HepG2 (cell line): Measurements from ENCODE around the gene SPRYD3. TPM values are rescaled to one million over a fixed set of nuclear protein-coding genes. Genes with fewer than 3 reads are reported as not detected.

Source experiments
- ATAC-seq: fragments of 200-7000 bp; cut with Tn5 transposase; 3 replicates; pipeline ENCODE4 v1.9.1; 2020; ENCODE audit warnings: mild to moderate bottlenecking, moderate library complexity
- BruUV-seq: library from RNA; stranded (reverse); fragments of 400-500 nt; replicated peaks from 2 replicates; lab custom pipeline; 2021; lab: Mats Ljungman, UMichigan
- CTCF ChIA-PET: fragments of 300-600 bp; formaldehyde crosslinking; extraction: SDS; loops from one replicate; lab custom pipeline; 2021; ENCODE audit warnings: low total read pairs, inconsistent platforms, low intra/inter-chr PET ratio; lab: Yijun Ruan, JAX
- POLR2A ChIA-PET: fragments of 350-600 bp; sonication (Branson Sonifier 250); formaldehyde crosslinking; loops from one replicate; lab custom pipeline; 2020; ENCODE audit warnings: antibody characterized with exemption, inconsistent platforms; lab: Yijun Ruan, JAX
- DNase-seq: peaks from one replicate; pipeline ENCODE4 v3.0.0-alpha.2; 2015; ENCODE audit warnings: low spot score
- FAIRE-seq: peaks from 3 replicates; lab custom pipeline; 2011; peaks lifted over from hg19 to GRCh38; lab: Jason Lieb, UNC
- H2AFZ ChIP-seq: one replicate; pipeline ENCODE4 v1.6.1; 2011; ENCODE audit warnings: low read length, inconsistent platforms
- H3K27ac ChIP-seq: fragments of 300-600 bp; 3 replicates; pipeline ENCODE4 v1.8.0; 2011; ENCODE audit warnings: mixed run types, mild to moderate bottlenecking, mixed read lengths, low read length, inconsistent platforms; ENCODE audit not compliant: insufficient read depth; ENCODE audit errors: extremely low read length
- H3K27me3 ChIP-seq, 2 experiments: fragments of 200-600 bp in 1 of 2; 2 replicates in 1 of 2; 3 replicates in 1 of 2; pipeline versions ENCODE4 v1.6.0 to v1.8.0; 2011; ENCODE audit warnings: low read length in 2 of 2, mild to moderate bottlenecking in 2 of 2, moderate library complexity in 2 of 2, inconsistent platforms in 1 of 2; ENCODE audit not compliant: insufficient read depth in 2 of 2, control insufficient read depth in 1 of 2
- H3K36me3 ChIP-seq, 2 experiments: fragments of 200-600 bp in 1 of 2; replicated peaks in 1 of 2; 2 replicates in 1 of 2; 3 replicates in 1 of 2; pipeline versions ENCODE4 v1.5.1 to v1.8.0; 2011; ENCODE audit warnings: low read length in 2 of 2, inconsistent platforms in 1 of 2; ENCODE audit not compliant: insufficient read depth in 2 of 2, control insufficient read depth in 1 of 2
- H3K4me1 ChIP-seq: 2 replicates; pipeline ENCODE4 v1.5.1; 2012; ENCODE audit warnings: low read length, inconsistent platforms; ENCODE audit not compliant: insufficient read depth
- H3K4me2 ChIP-seq: 2 replicates; pipeline ENCODE4 v1.6.0; 2011; ENCODE audit warnings: low read depth, low read length, inconsistent platforms
- H3K4me3 ChIP-seq, 3 experiments: fragments of 200-600 bp in 1 of 3; sonication (generic), shearing (Covaris generic) in 1 of 3; replicated peaks in 1 of 3; 2 replicates each; pipeline ENCODE4 v1.5.1; 2011 to 2016; ENCODE audit warnings: low read length in 3 of 3, inconsistent platforms in 2 of 3, low read depth in 2 of 3, mild to moderate bottlenecking in 2 of 3, control low read depth in 1 of 3, mixed read lengths in 1 of 3; ENCODE audit not compliant: insufficient read depth in 1 of 3
- H3K79me2 ChIP-seq: one replicate; pipeline ENCODE4 v1.6.1; 2011; ENCODE audit warnings: low read length, inconsistent platforms; ENCODE audit not compliant: insufficient read depth
- H3K9ac ChIP-seq: 2 replicates; pipeline ENCODE4 v1.6.0; 2011; ENCODE audit warnings: mild to moderate bottlenecking, low read depth, low read length, inconsistent platforms; ENCODE audit not compliant: insufficient read depth
- H3K9me3 ChIP-seq: 2 replicates; pipeline ENCODE4 v1.5.1; 2012; ENCODE audit warnings: mild to moderate bottlenecking, low read length
- H4K20me1 ChIP-seq: 2 replicates; pipeline ENCODE4 v1.6.0; 2011; ENCODE audit warnings: inconsistent platforms, mild to moderate bottlenecking, low read length, moderate library complexity; ENCODE audit not compliant: insufficient read depth
- ELF3 ChIP-seq: IDR thresholded peaks from 2 replicates; pipeline ENCODE4 v1.6.1; 2016; ENCODE audit warnings: missing genetic modification reagents, missing compliant biosample characterization
- FOXA3 ChIP-seq: IDR thresholded peaks from 2 replicates; pipeline ENCODE4 v1.6.1; 2016; ENCODE audit warnings: missing genetic modification reagents, missing compliant biosample characterization
- JUN ChIP-seq: sonication (generic); formaldehyde crosslinking; IDR thresholded peaks from 2 replicates; pipeline ENCODE4 v1.4.0; 2020; ENCODE audit warnings: mild to moderate bottlenecking, missing genetic modification reagents
- KDM6A ChIP-seq: IDR thresholded peaks from 2 replicates; pipeline ENCODE4 v1.6.1; 2016; ENCODE audit warnings: low read depth
- KLF15 ChIP-seq: sonication (generic); formaldehyde crosslinking; IDR thresholded peaks from 2 replicates; pipeline ENCODE4 v1.8.1; 2023; ENCODE audit warnings: borderline replicate concordance, mild to moderate bottlenecking, inconsistent platforms, missing genetic modification reagents, mixed read lengths
- NFKBIZ ChIP-seq: IDR thresholded peaks from 2 replicates; pipeline ENCODE4 v1.6.1; 2018; ENCODE audit warnings: missing genetic modification reagents, missing compliant biosample characterization
- PAXIP1 ChIP-seq: sonication (generic); formaldehyde crosslinking; conservative IDR thresholded peaks from 2 replicates; pipeline ENCODE4 v1.4.0; 2020; ENCODE audit warnings: mild to moderate bottlenecking, missing genetic modification reagents, moderate library complexity
- POLR2AphosphoS2 ChIP-seq: IDR thresholded peaks from 2 replicates; pipeline ENCODE4 v1.6.1; 2011; ENCODE audit warnings: low read depth, low read length, improper control_type of control experiment
- THAP7 ChIP-seq: sonication (generic); formaldehyde crosslinking; IDR thresholded peaks from 2 replicates; pipeline ENCODE4 v1.8.1; 2023; ENCODE audit warnings: mild to moderate bottlenecking, missing genetic modification reagents
- ZBTB42 ChIP-seq: sonication (generic); formaldehyde crosslinking; IDR thresholded peaks from 2 replicates; pipeline ENCODE4 v1.5.0; 2020; ENCODE audit warnings: mild to moderate bottlenecking, missing genetic modification reagents
- ZC3H4 ChIP-seq: sonication (generic); formaldehyde crosslinking; IDR thresholded peaks from 2 replicates; pipeline ENCODE4 v1.4.0; 2020; ENCODE audit warnings: missing genetic modification reagents, borderline replicate concordance
- ZNF10 ChIP-seq: sonication (generic); formaldehyde crosslinking; IDR thresholded peaks from 2 replicates; pipeline ENCODE4 v1.4.0; 2020; ENCODE audit warnings: mild to moderate bottlenecking, low read depth, missing genetic modification reagents, borderline replicate concordance
- ZNF780A ChIP-seq: sonication (generic); formaldehyde crosslinking; IDR thresholded peaks from 2 replicates; pipeline ENCODE4 v1.8.0; 2022; ENCODE audit warnings: mild to moderate bottlenecking, missing genetic modification reagents, moderate library complexity
- WGBS: methylation state at CpG from one replicate; pipeline ENCODE4 v1.1.6; 2017; ENCODE audit warnings: low lambda C conversion rate; 5-methylcytosine and 5-hydroxymethylcytosine counted together
- in situ Hi-C: cut with HindIII; loops from 2 replicates; pipeline ENCODE4 v1.10.0; 2017; ENCODE audit warnings: low pct_unique_long_range_greater_than_20kb; ENCODE audit not compliant: extremely low pct_ligation_motif_present
- intact Hi-C: fragments of 100-400 bp; cut with micrococcal nuclease; formaldehyde crosslinking; loops from one replicate; pipeline ENCODE4 v1.10.0; 2022; ENCODE audit not compliant: unreplicated experiment
- polyA plus RNA-seq, 8 experiments: library from polyadenylated mRNA; depleted of rRNA in 3 of 8; stranded (reverse) in 7 of 8; unstranded in 1 of 8; fragments of >200 nt; fragmentation: Illumina TruSeq in 4 of 8; extraction: Trizol in 4 of 8; gene quantifications; 2 replicates each; pipeline versions ENCODE4 v1.2.1 to v1.2.3, GENCODE V29; 2011 to 2016; ENCODE audit warnings: low read depth in 4 of 8, missing spikeins in 1 of 8, mixed read lengths in 1 of 8; ENCODE audit not compliant: insufficient read depth in 1 of 8
- total RNA-seq, 5 experiments: library from RNA; depleted of rRNA; stranded (reverse); fragments of >200 nt; fragmentation: Illumina TruSeq; extraction: Trizol; gene quantifications; 2 replicates each; pipeline ENCODE4 v1.2.3, GENCODE V29; 2016; ENCODE audit warnings: low read depth in 1 of 5

Gene SPRYD3
- total and polyA plus RNA-seq, 2 of the 13 experiments (the other 11 are each of a cell fraction or from before 2014, with no cell fraction given): 9.0 to 9.2 TPM

- Histone ChIP-seq H2AFZ (no peak overlapping the region), H3K27me3 (peaks cover 0 to 12% of the 10 kb centered on the region in 2 experiments; a peak in 2 of 5 replicates), H3K27ac (no peak overlapping the region), H3K9ac (no peak overlapping the region), H3K4me3 (no peak overlapping the region), H4K20me1 (no peaks in the 10 kb centered on the region), H3K4me2 (no peak overlapping the region), H3K4me1 (peaks cover 18% of the 10 kb centered on the region), H3K9me3 (no peaks in the 10 kb centered on the region), H3K36me3 (no peaks in the 10 kb centered on the region), H3K79me2 (no peaks in the 10 kb centered on the region)
- TF ChIP-seq ZNF780A (CRISPR knock-in tag) (no peak), KDM6A (CRISPR knock-in tag) (no peak), POLR2AphosphoS2 (no peak), ZNF10 (CRISPR knock-in tag) (no peak), PAXIP1 (CRISPR knock-in tag) (no peak), ELF3 (no peak), NFKBIZ (CRISPR knock-in tag) (no peak), FOXA3 (no peak), ZC3H4 (CRISPR knock-in tag) (no peak), KLF15 (CRISPR knock-in tag) (no peak), ZBTB42 (no peak), JUN (CRISPR knock-in tag) (no peak), THAP7 (CRISPR knock-in tag) (no peak)
- CTCF ChIA-PET: no interaction called here
- DNase-seq (no peak), FAIRE-seq (no peak), ATAC-seq (no peak)
- 7% methylated on average over 2 of the region's 2 CpGs for WGBS
- BruUV-seq: no TSS peak
- intact Hi-C loops (no loop called here), in situ Hi-C loops (no loop called here)
- POLR2A ChIA-PET: interaction anchor here (2.5 kb wide), 1 partner anchor 11 kb away, joined by 11 read pairs; the partner anchor contains the start of gene SPRYD3
Measured at GRCh38 chr12:53090554-53090953, 11.4 kb upstream of the SPRYD3 start.
